SK-N-SH (cell line): Measurements from ENCODE around the gene DCAF11. TPM values are rescaled to one million over a fixed set of nuclear protein-coding genes. Genes with fewer than 3 reads are reported as not detected.

Experiments
- CTCF ChIA-PET: fragments of 300-600, 350-600 bp; formaldehyde crosslinking; extraction: SDS; loops from one replicate; lab custom pipeline; 2021; lab: Yijun Ruan, JAX
- POLR2A ChIA-PET: fragments of 350-600 bp; sonication (Branson Sonifier 250); formaldehyde crosslinking; extraction: SDS; loops from one replicate; lab custom pipeline; 2020; ENCODE audit warnings: antibody characterized with exemption, inconsistent platforms; lab: Yijun Ruan, JAX
- DNase-seq: peaks from one replicate; pipeline ENCODE4 v3.0.0; 2012
- H2AFZ ChIP-seq: fragments of 200-600 bp; sonication (generic); 2 replicates; pipeline ENCODE4 v1.8.1; 2016; ENCODE audit warnings: antibody characterized with exemption, mild to moderate bottlenecking, low read depth
- H3F3A ChIP-seq: fragments of 200-600 bp; sonication (generic); replicated peaks from 2 replicates; pipeline ENCODE3; 2016; ENCODE audit warnings: antibody characterized with exemption, mild to moderate bottlenecking; ENCODE audit not compliant: insufficient read depth
- H3K27ac ChIP-seq, 2 experiments: fragments of 200-500 bp in 1 of 2; fragments of 200-600 bp in 1 of 2; sonication (Bioruptor generic) in 1 of 2; sonication (generic), shearing (Covaris generic) in 1 of 2; 2 replicates each; pipeline versions ENCODE4 v1.5.1 to v1.6.1; 2014 to 2016; ENCODE audit warnings: low read depth in 2 of 2, inconsistent platforms in 1 of 2, low read length in 1 of 2, mild to moderate bottlenecking in 1 of 2, mixed read lengths in 1 of 2
- H3K27me3 ChIP-seq: fragments of 200-600 bp; sonication (generic), shearing (Covaris generic); 2 replicates; pipeline ENCODE4 v1.6.1; 2016; ENCODE audit warnings: mixed run types; ENCODE audit not compliant: insufficient read depth
- H3K36me3 ChIP-seq, 2 experiments: fragments of 200-500 bp in 1 of 2; fragments of 200-600 bp in 1 of 2; sonication (Bioruptor generic) in 1 of 2; sonication (generic) in 1 of 2; replicated peaks in 1 of 2; 2 replicates each; pipeline versions ENCODE3 to v1.5.1; 2014 to 2016; ENCODE audit warnings: low read length in 1 of 2, mild to moderate bottlenecking in 1 of 2; ENCODE audit not compliant: insufficient read depth in 2 of 2, control insufficient read depth in 1 of 2
- H3K4me1 ChIP-seq, 2 experiments: fragments of 200-500 bp in 1 of 2; fragments of 200-600 bp in 1 of 2; sonication (Bioruptor generic) in 1 of 2; sonication (generic), shearing (Covaris generic) in 1 of 2; 2 replicates each; pipeline versions ENCODE4 v1.5.1 to v1.6.1; 2014 to 2016; ENCODE audit warnings: low read depth in 1 of 2, low read length in 1 of 2, mixed run types in 1 of 2; ENCODE audit not compliant: insufficient read depth in 2 of 2, control insufficient read depth in 1 of 2
- H3K4me2 ChIP-seq: fragments of 200-600 bp; sonication (generic), shearing (Covaris generic); 2 replicates; pipeline ENCODE4 v1.6.1; 2017; ENCODE audit warnings: mixed run types
- H3K4me3 ChIP-seq, 2 experiments: fragments of 200-500 bp in 1 of 2; fragments of 200-600 bp in 1 of 2; sonication (Bioruptor generic) in 1 of 2; sonication (generic), shearing (Covaris generic) in 1 of 2; 2 replicates each; pipeline versions ENCODE4 v1.5.1 to v1.8.1; 2014 to 2016; ENCODE audit warnings: low read depth in 2 of 2, inconsistent platforms in 1 of 2, low read length in 1 of 2, mild to moderate bottlenecking in 1 of 2, mixed read lengths in 1 of 2, moderate library complexity in 1 of 2
- H3K79me2 ChIP-seq: fragments of 200-600 bp; sonication (generic); 2 replicates; pipeline ENCODE4 v1.8.1; 2017; ENCODE audit warnings: mild to moderate bottlenecking; ENCODE audit not compliant: insufficient read depth
- H3K9ac ChIP-seq: fragments of 200-600 bp; sonication (generic); 2 replicates; pipeline ENCODE4 v1.6.1; 2017; ENCODE audit warnings: mixed run types
- H3K9me2 ChIP-seq: fragments of 200-600 bp; sonication (generic); 2 replicates; pipeline ENCODE4 v1.6.1; 2017; ENCODE audit warnings: mixed run types
- H3K9me3 ChIP-seq: fragments of 200-600 bp; sonication (generic); 2 replicates; pipeline ENCODE4 v1.6.1; 2017; ENCODE audit warnings: mixed run types, mild to moderate bottlenecking, moderate library complexity
- H4K20me1 ChIP-seq: fragments of 200-600 bp; sonication (generic); 2 replicates; pipeline ENCODE4 v1.6.1; 2017; ENCODE audit warnings: mild to moderate bottlenecking, mixed run types; ENCODE audit not compliant: insufficient read depth
- CHD2 ChIP-seq: fragments of 150-350 bp; IDR thresholded peaks from 2 replicates; pipeline ENCODE4 v1.6.1; 2018; ENCODE audit warnings: low read length; ENCODE audit not compliant: partially characterized antibody
- ELF1 ChIP-seq: IDR thresholded peaks from 2 replicates; pipeline ENCODE4 v1.4.0; 2012
- EP300 ChIP-seq, 2 experiments: IDR thresholded peaks; 2 replicates each; pipeline versions ENCODE4 v1.4.0 to v1.6.1; 2012; ENCODE audit warnings: borderline replicate concordance in 1 of 2, low read depth in 1 of 2, low read length in 1 of 2
- GABPA ChIP-seq: IDR thresholded peaks from 2 replicates; pipeline ENCODE4 v1.4.0; 2012; ENCODE audit warnings: low read depth, mild to moderate bottlenecking
- JUND ChIP-seq: IDR thresholded peaks from 2 replicates; pipeline ENCODE4 v1.4.0; 2012
- MEF2A ChIP-seq: IDR thresholded peaks from 2 replicates; pipeline ENCODE4 v1.4.0; 2012; ENCODE audit warnings: low read depth, borderline replicate concordance
- NFIC ChIP-seq: IDR thresholded peaks from 2 replicates; pipeline ENCODE4 v1.4.0; 2012; ENCODE audit warnings: borderline replicate concordance
- POLR2AphosphoS5 ChIP-seq: IDR thresholded peaks from 2 replicates; pipeline ENCODE4 v1.6.1; 2012; ENCODE audit warnings: low read depth, low read length
- RAD21 ChIP-seq: IDR thresholded peaks from 2 replicates; pipeline ENCODE4 v1.6.1; 2012; ENCODE audit warnings: mild to moderate bottlenecking, low read length
- REST ChIP-seq: IDR thresholded peaks from 2 replicates; pipeline ENCODE4 v1.6.1; 2012; ENCODE audit warnings: mild to moderate bottlenecking, low read depth, low read length, moderate library complexity
- RXRA ChIP-seq: IDR thresholded peaks from 2 replicates; pipeline ENCODE4 v1.4.0; 2012; ENCODE audit warnings: low read depth, mild to moderate bottlenecking, borderline replicate concordance
- SIN3A ChIP-seq: IDR thresholded peaks from 2 replicates; pipeline ENCODE4 v1.6.1; 2012; ENCODE audit warnings: low read depth, mild to moderate bottlenecking, low read length, moderate library complexity, borderline replicate concordance
- SMC3 ChIP-seq: IDR thresholded peaks from 2 replicates; pipeline ENCODE4 v1.6.1; 2012; ENCODE audit warnings: low read depth, low read length, improper control_type of control experiment
- TAF1 ChIP-seq: IDR thresholded peaks from 2 replicates; pipeline ENCODE4 v1.6.1; 2012; ENCODE audit warnings: low read depth, mild to moderate bottlenecking, low read length, moderate library complexity, borderline replicate concordance
- TCF12 ChIP-seq: IDR thresholded peaks from 2 replicates; pipeline ENCODE4 v1.4.0; 2012
- USF2 ChIP-seq: fragments of 150-350 bp; IDR thresholded peaks from 2 replicates; pipeline ENCODE4 v1.6.1; 2017; ENCODE audit warnings: antibody characterized with exemption, low read length, low read depth, borderline replicate concordance
- YY1 ChIP-seq: IDR thresholded peaks from 2 replicates; pipeline ENCODE4 v1.4.0; 2012; ENCODE audit warnings: low read depth, mild to moderate bottlenecking
- WGBS: methylation state at CpG from one replicate; pipeline ENCODE4 v1.1.6; 2017; ENCODE audit warnings: low lambda C conversion rate; 5-methylcytosine and 5-hydroxymethylcytosine counted together
- polyA plus RNA-seq, 3 experiments: library from polyadenylated mRNA; depleted of rRNA; stranded (reverse); fragments of >200 nt; gene quantifications; 2 replicates each; pipeline ENCODE4 v1.2.3, GENCODE V29; 2012

The DCAF11 gene
- polyA plus RNA-seq, 1 of the 3 experiments (the other 2 are of a cell fraction): 34.6 TPM

GRCh38 chr14:24081739-24082211 is 32.8 kb upstream of the DCAF11 start:
- Histone ChIP-seq H3K27me3 (peaks cover 5% of the 10 kb centered on the region; the same call in 1 of the 2 replicates), H3F3A (no peaks in the 10 kb centered on the region), H3K4me1 (peaks cover 0 to 30% of the 10 kb centered on the region in 2 experiments; a peak in 1 of 4 replicates), H3K79me2 (no peaks in the 10 kb centered on the region), H3K27ac (no peak overlapping the region; a peak in 1 of 4 replicates), H3K4me2 (peak overlapping the region; percentile 85), H3K9me2 (no peaks in the 10 kb centered on the region), H3K9me3 (no peaks in the 10 kb centered on the region), H4K20me1 (no peaks in the 10 kb centered on the region), H3K4me3 (peak overlapping the region in 1 of 2 experiments; percentile 59; a peak in 2 of 4 replicates), H3K36me3 (no peaks in the 10 kb centered on the region), H2AFZ (no peak overlapping the region), H3K9ac (no peak overlapping the region)
- POLR2A ChIA-PET: interaction anchor here (0.9 to 4.5 kb wide), 6 partner anchors 9 to 44 kb away, joined by 3 to 46 read pairs (median 4); partner anchors contain the start of gene PCK2
- DNase-seq: no peak
- WGBS: 88% methylated on average over 10 of the region's 26 CpGs
- CTCF ChIA-PET: interaction anchor here (0.7 to 42.8 kb wide), 10 partner anchors 11 to 493 kb away, joined by 3 to 1159 read pairs (median 4); partner anchors contain the start of genes CPNE6, DCAF11, NRL and PCK2
- no peak for TF ChIP-seq RAD21

GRCh38 chr14:24082411-24083080 is 32.0 kb upstream of the DCAF11 start:
- Histone ChIP-seq H3K4me1 (peaks cover 0 to 30% of the 10 kb centered on the region in 2 experiments; a peak in 1 of 4 replicates), H2AFZ (no peak overlapping the region), H3K27me3 (peaks cover 5% of the 10 kb centered on the region; the same call in 1 of the 2 replicates), H3K4me2 (no peak overlapping the region), H3K36me3 (no peaks in the 10 kb centered on the region), H3K9ac (no peak overlapping the region), H3K4me3 (no peak overlapping the region), H3F3A (no peaks in the 10 kb centered on the region), H3K9me3 (no peaks in the 10 kb centered on the region), H3K79me2 (no peaks in the 10 kb centered on the region), H3K9me2 (no peaks in the 10 kb centered on the region), H3K27ac (no peak overlapping the region), H4K20me1 (no peaks in the 10 kb centered on the region)
- no peak for TF ChIP-seq NFIC
- no peak for TF ChIP-seq CHD2
- no peak for TF ChIP-seq EP300 (IDR thresholded peaks at IDR 0.05; ENCODE audit: borderline replicate concordance in 1 of 2, low read depth in 1 of 2, low read length in 1 of 2)
- TF ChIP-seq TCF12: no peak
- TF ChIP-seq YY1: no peak
- TF ChIP-seq RAD21: no peak
- TF ChIP-seq USF2: no peak
- no peak for TF ChIP-seq TAF1
- no peak for TF ChIP-seq MEF2A
- no peak for TF ChIP-seq JUND
- no peak for TF ChIP-seq REST
- TF ChIP-seq GABPA: no peak
- no peak for TF ChIP-seq SMC3
- no peak for TF ChIP-seq SIN3A
- no peak for TF ChIP-seq POLR2AphosphoS5
- TF ChIP-seq RXRA: no peak
- no peak for TF ChIP-seq ELF1
- CTCF ChIA-PET: interaction anchor here (0.8 to 42.8 kb wide), 6 partner anchors 11 to 494 kb away, joined by 3 to 1159 read pairs (median 11); partner anchors contain the start of genes CPNE6 and PCK2
- DNase-seq: no peak
- WGBS: 55% methylated on average over 2 of the region's 5 CpGs
- POLR2A ChIA-PET: interaction anchor here (1.1 to 4.5 kb wide), 5 partner anchors 8 to 25 kb away, joined by 3 to 46 read pairs (median 5); partner anchors contain the start of gene PCK2
